ENCODE results near the gene TCL1B. TPM values are rescaled to one million over a fixed set of nuclear protein-coding genes. Genes with fewer than 3 reads are reported as not detected.

The TCL1B gene
- total and polyA plus RNA-seq, 9 donors, result not detected

- Histone ChIP-seq H3K27me3 (ENCODE audit: control insufficient read depth, insufficient read depth, low read length) (no peaks in the 10 kb centered on the region), H3K9me3 (replicated peaks; ENCODE audit: control insufficient read depth, low read depth, low read length) (no peaks in the 10 kb centered on the region), H3K4me3 (ENCODE audit: low read length) (no peak overlapping the region), H3K27ac (ENCODE audit: low read length) (no peak overlapping the region), H3K36me3 (ENCODE audit: control insufficient read depth, insufficient read depth, low read length) (no peaks in the 10 kb centered on the region), H3K4me1 (ENCODE audit: control insufficient read depth, insufficient read depth, low read length) (no peaks in the 10 kb centered on the region)
- no CpG with 5 or more reads among the region's 5 CpGs for WGBS (ENCODE audit: insufficient coverage)
- no peak for DNase-seq
Measured at GRCh38 chr14:95700221-95700976, 14.2 kb downstream of the TCL1B start.

- no CpG with 5 or more reads among the region's 4 CpGs for WGBS (ENCODE audit: insufficient coverage)
- Histone ChIP-seq H3K9me3 (replicated peaks; ENCODE audit: control insufficient read depth, low read depth, low read length) (no peaks in the 10 kb centered on the region), H3K4me3 (ENCODE audit: low read length) (no peak overlapping the region), H3K4me1 (ENCODE audit: control insufficient read depth, insufficient read depth, low read length) (no peaks in the 10 kb centered on the region), H3K36me3 (ENCODE audit: control insufficient read depth, insufficient read depth, low read length) (no peaks in the 10 kb centered on the region), H3K27me3 (ENCODE audit: control insufficient read depth, insufficient read depth, low read length) (no peaks in the 10 kb centered on the region), H3K27ac (ENCODE audit: low read length) (no peak overlapping the region)
- DNase-seq, result peak; percentile 30
Measured at GRCh38 chr14:95701846-95702221, 15.6 kb downstream of the TCL1B start.

GRCh38 chr14:95703341-95703740, 17.1 kb downstream of the TCL1B start:
- H3K9me3 ChIP-seq (replicated peaks; ENCODE audit: control insufficient read depth, low read depth, low read length), result no peaks in the 10 kb centered on the region
- no peaks in the 10 kb centered on the region for H3K27me3 ChIP-seq (ENCODE audit: control insufficient read depth, insufficient read depth, low read length)
- H3K27ac ChIP-seq (ENCODE audit: low read length), result no peak overlapping the region
- no peaks in the 10 kb centered on the region for H3K4me1 ChIP-seq (ENCODE audit: control insufficient read depth, insufficient read depth, low read length)
- DNase-seq, result no peak
- no CpG with 5 or more reads among the region's 3 CpGs for WGBS (ENCODE audit: insufficient coverage)
- H3K4me3 ChIP-seq (ENCODE audit: low read length), result no peak overlapping the region
- H3K36me3 ChIP-seq (ENCODE audit: control insufficient read depth, insufficient read depth, low read length), result no peaks in the 10 kb centered on the region

GRCh38 chr14:95703805-95704204, 17.6 kb downstream of the TCL1B start:
- Histone ChIP-seq H3K9me3 (replicated peaks; ENCODE audit: control insufficient read depth, low read depth, low read length) (no peaks in the 10 kb centered on the region), H3K27me3 (ENCODE audit: control insufficient read depth, insufficient read depth, low read length) (no peaks in the 10 kb centered on the region)
- no CpG with 5 or more reads among the region's 3 CpGs for WGBS (ENCODE audit: insufficient coverage)

GRCh38 chr14:95705518-95705917, 19.3 kb downstream of the TCL1B start:
- Histone ChIP-seq H3K27me3 (ENCODE audit: control insufficient read depth, insufficient read depth, low read length) (no peaks in the 10 kb centered on the region), H3K27ac (ENCODE audit: low read length) (no peak overlapping the region), H3K4me1 (ENCODE audit: control insufficient read depth, insufficient read depth, low read length) (no peaks in the 10 kb centered on the region), H3K36me3 (ENCODE audit: control insufficient read depth, insufficient read depth, low read length) (no peaks in the 10 kb centered on the region), H3K9me3 (replicated peaks; ENCODE audit: control insufficient read depth, low read depth, low read length) (no peaks in the 10 kb centered on the region), H3K4me3 (ENCODE audit: low read length) (no peak overlapping the region)
- DNase-seq, result no peak
- 100% methylated on average over 1 of the region's 4 CpGs for WGBS (ENCODE audit: insufficient coverage)

More at GRCh38 chr14:95703805-95704204, 17.6 kb downstream of the TCL1B start:
- Histone ChIP-seq H3K4me3 (ENCODE audit: low read length) (no peak overlapping the region), H3K36me3 (ENCODE audit: control insufficient read depth, insufficient read depth, low read length) (no peaks in the 10 kb centered on the region), H3K4me1 (ENCODE audit: control insufficient read depth, insufficient read depth, low read length) (no peaks in the 10 kb centered on the region), H3K27ac (ENCODE audit: low read length) (no peak overlapping the region)
- no peak for DNase-seq

GRCh38 chr14:95707327-95707726, 21.1 kb downstream of the TCL1B start:
- Histone ChIP-seq H3K4me3 (ENCODE audit: low read length) (no peak overlapping the region), H3K27me3 (ENCODE audit: control insufficient read depth, insufficient read depth, low read length) (peaks cover 4% of the 10 kb centered on the region), H3K36me3 (ENCODE audit: control insufficient read depth, insufficient read depth, low read length) (no peaks in the 10 kb centered on the region), H3K9me3 (replicated peaks; ENCODE audit: control insufficient read depth, low read depth, low read length) (no peaks in the 10 kb centered on the region), H3K27ac (ENCODE audit: low read length) (no peak overlapping the region), H3K4me1 (ENCODE audit: control insufficient read depth, insufficient read depth, low read length) (no peaks in the 10 kb centered on the region)
- DNase-seq, result no peak
- WGBS (ENCODE audit: insufficient coverage), result 60% methylated on average over 1 of the region's 5 CpGs

- Histone ChIP-seq H3K27me3 (ENCODE audit: control insufficient read depth, insufficient read depth, low read length) (peaks cover 16% of the 10 kb centered on the region), H3K27ac (ENCODE audit: low read length) (no peak overlapping the region), H3K4me1 (ENCODE audit: control insufficient read depth, insufficient read depth, low read length) (no peaks in the 10 kb centered on the region), H3K36me3 (ENCODE audit: control insufficient read depth, insufficient read depth, low read length) (no peaks in the 10 kb centered on the region), H3K9me3 (replicated peaks; ENCODE audit: control insufficient read depth, low read depth, low read length) (no peaks in the 10 kb centered on the region), H3K4me3 (ENCODE audit: low read length) (no peak overlapping the region)
- WGBS (ENCODE audit: insufficient coverage), result 81% methylated on average over 17 of the region's 17 CpGs
- DNase-seq, result no peak
Measured at GRCh38 chr14:95710106-95710505, 23.9 kb downstream of the TCL1B start.

GRCh38 chr14:95711476-95712176, 25.4 kb downstream of the TCL1B start:
- Histone ChIP-seq H3K27me3 (ENCODE audit: control insufficient read depth, insufficient read depth, low read length) (peaks cover 17% of the 10 kb centered on the region), H3K27ac (ENCODE audit: low read length) (no peak overlapping the region), H3K4me1 (ENCODE audit: control insufficient read depth, insufficient read depth, low read length) (no peaks in the 10 kb centered on the region), H3K4me3 (ENCODE audit: low read length) (no peak overlapping the region), H3K9me3 (replicated peaks; ENCODE audit: control insufficient read depth, low read depth, low read length) (no peaks in the 10 kb centered on the region), H3K36me3 (ENCODE audit: control insufficient read depth, insufficient read depth, low read length) (no peaks in the 10 kb centered on the region)
- no CpG with 5 or more reads among the region's 9 CpGs for WGBS (ENCODE audit: insufficient coverage)
- peak; percentile 3 for DNase-seq

- H3K4me1 ChIP-seq (ENCODE audit: control insufficient read depth, insufficient read depth, low read length), result no peaks in the 10 kb centered on the region
Measured at GRCh38 chr14:95712398-95712797, 26.2 kb downstream of the TCL1B start.

GRCh38 chr14:95713596-95714371, 27.6 kb downstream of the TCL1B start, which contains the start of gene TCL1A:
TCL1A (minus strand) TSS chr14:95714125; CDS start chr14:95714066, 59 bp downstream.
- Histone ChIP-seq H3K27me3 (ENCODE audit: control insufficient read depth, insufficient read depth, low read length) (peaks cover 17% of the 10 kb centered on the region), H3K27ac (ENCODE audit: low read length) (no peak within 1 kb of the TSS), H3K4me1 (ENCODE audit: control insufficient read depth, insufficient read depth, low read length) (no peaks in the 10 kb centered on the region), H3K4me3 (ENCODE audit: low read length) (no peak within 1 kb of the TSS), H3K9me3 (replicated peaks; ENCODE audit: control insufficient read depth, low read depth, low read length) (no peaks in the 10 kb centered on the region), H3K36me3 (ENCODE audit: control insufficient read depth, insufficient read depth, low read length) (no peaks in the 10 kb centered on the region)
- WGBS (ENCODE audit: insufficient coverage), result 39% methylated on average over 42 of the region's 47 CpGs
- DNase-seq, result no peak

More at GRCh38 chr14:95712398-95712797, 26.2 kb downstream of the TCL1B start:
- 70% methylated on average over 4 of the region's 9 CpGs for WGBS (ENCODE audit: insufficient coverage)
- DNase-seq, result no peak
- Histone ChIP-seq H3K9me3 (replicated peaks; ENCODE audit: control insufficient read depth, low read depth, low read length) (no peaks in the 10 kb centered on the region), H3K36me3 (ENCODE audit: control insufficient read depth, insufficient read depth, low read length) (no peaks in the 10 kb centered on the region), H3K27ac (ENCODE audit: low read length) (no peak overlapping the region), H3K4me3 (ENCODE audit: low read length) (no peak overlapping the region), H3K27me3 (ENCODE audit: control insufficient read depth, insufficient read depth, low read length) (peaks cover 17% of the 10 kb centered on the region)
